Astrocyte (in vitro differentiated cells and primary cell): Measurements from ENCODE around the gene MAP3K20.

Experiments
- EZH2 ChIP-seq: IDR thresholded peaks from 2 replicates; pipeline ENCODE4 v1.6.1; 2012; ENCODE audit warnings: mild to moderate bottlenecking, low read length, inconsistent platforms; ENCODE audit not compliant: insufficient read depth
- TF ChIP-seq, protein P1 (sequence below): IDR thresholded peaks from 2 replicates; pipeline ENCODE4 v1.5.1; 2011; ENCODE audit warnings: low read depth, mild to moderate bottlenecking, inconsistent platforms, low read length, moderate library complexity; ENCODE audit not compliant: insufficient read depth

DNA sequence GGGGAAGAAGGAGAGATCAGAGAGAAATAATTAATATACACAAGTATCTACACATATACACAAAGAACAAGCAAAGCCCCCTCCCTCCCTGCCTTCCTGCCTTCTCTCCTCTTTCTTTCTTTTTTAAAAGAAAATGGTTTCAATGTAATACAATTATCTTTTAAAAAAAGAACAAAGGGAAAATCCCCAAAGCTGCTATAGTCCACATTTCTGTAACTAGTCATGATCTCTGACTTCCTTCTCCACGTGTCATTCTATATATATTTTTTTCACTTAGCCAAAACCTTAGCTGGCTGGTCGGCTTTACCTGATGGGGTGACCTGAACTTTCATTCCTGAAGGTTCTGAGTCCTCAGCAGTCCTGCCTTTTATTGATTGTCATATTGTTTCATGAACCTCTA is 44.3 kb downstream of the MAP3K20 start:
- TF ChIP-seq, protein P1, sequence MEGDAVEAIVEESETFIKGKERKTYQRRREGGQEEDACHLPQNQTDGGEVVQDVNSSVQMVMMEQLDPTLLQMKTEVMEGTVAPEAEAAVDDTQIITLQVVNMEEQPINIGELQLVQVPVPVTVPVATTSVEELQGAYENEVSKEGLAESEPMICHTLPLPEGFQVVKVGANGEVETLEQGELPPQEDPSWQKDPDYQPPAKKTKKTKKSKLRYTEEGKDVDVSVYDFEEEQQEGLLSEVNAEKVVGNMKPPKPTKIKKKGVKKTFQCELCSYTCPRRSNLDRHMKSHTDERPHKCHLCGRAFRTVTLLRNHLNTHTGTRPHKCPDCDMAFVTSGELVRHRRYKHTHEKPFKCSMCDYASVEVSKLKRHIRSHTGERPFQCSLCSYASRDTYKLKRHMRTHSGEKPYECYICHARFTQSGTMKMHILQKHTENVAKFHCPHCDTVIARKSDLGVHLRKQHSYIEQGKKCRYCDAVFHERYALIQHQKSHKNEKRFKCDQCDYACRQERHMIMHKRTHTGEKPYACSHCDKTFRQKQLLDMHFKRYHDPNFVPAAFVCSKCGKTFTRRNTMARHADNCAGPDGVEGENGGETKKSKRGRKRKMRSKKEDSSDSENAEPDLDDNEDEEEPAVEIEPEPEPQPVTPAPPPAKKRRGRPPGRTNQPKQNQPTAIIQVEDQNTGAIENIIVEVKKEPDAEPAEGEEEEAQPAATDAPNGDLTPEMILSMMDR = no peak
- no peak for TF ChIP-seq EZH2
